ENCODE data around the gene CDC6.
"Not testable (repeated sequence)": the region's sequence is repeated elsewhere in the genome, so short reads cannot be mapped to it uniquely, and the experiment has no call there.

Gene CDC6

DNA sequence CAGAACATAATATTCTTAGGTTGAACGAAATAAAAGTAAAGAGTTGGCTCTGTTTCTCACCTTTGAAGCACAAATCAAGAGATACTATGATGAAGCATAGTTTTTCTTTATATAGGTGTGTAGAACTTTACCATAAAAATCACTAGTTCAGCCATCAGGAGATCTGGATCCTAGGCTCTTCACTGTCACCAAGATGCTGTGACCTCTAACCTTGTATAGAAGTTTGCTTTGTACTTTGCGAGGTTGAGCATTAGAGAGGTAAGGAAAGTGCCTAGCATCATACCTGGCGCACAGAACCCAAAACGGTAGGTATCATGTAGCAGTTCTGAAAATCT, 553 bp upstream of the CDC6 start:
- in situ Hi-C loops (cut with HindIII; ENCODE audit: low sequenced_read_pairs), result no loop called here

DNA sequence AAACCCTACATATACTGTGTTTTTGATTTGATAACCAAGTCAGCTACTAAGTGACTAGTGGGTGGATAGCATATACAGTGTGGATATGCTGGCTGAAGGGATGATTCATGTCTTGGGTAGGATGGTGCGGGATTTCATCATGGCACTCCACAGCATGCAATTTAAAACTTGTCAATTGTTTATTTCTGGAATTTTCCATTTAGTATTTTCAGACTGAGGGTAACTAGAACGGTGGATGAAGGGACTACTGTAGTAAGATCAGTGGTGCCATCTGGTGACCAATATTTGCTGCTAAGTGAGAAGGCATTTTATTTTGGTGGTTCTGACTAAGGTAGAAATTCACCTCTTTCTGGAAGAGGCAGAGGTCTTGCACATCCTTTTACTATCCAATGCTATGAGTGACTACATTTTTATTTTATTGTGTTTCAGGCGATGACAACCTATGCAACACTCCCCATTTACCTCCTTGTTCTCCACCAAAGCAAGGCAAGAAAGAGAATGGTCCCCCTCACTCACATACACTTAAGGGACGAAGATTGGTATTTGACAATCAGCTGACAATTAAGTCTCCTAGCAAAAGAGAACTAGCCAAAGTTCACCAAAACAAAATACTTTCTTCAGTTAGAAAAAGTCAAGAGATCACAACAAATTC, 3.1 kb downstream of the CDC6 start:
- in situ Hi-C loops (cut with HindIII; ENCODE audit: low sequenced_read_pairs), result no loop called here

DNA sequence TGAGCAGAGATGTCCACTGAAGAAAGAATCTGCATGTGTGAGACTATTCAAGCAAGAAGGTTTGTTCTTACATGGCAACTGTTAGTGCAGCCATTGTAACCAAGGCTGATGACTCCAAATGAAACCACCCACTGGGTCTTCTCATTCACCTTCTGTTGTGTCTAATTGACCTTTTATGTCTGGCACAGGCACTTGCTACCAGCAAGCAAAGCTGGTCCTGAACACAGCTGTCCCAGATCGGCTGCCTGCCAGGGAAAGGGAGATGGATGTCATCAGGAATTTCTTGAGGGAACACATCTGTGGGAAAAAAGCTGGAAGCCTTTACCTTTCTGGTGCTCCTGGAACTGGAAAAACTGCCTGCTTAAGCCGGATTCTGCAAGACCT, 3.6 kb downstream of the CDC6 start:
- in situ Hi-C loops (cut with HindIII; ENCODE audit: low sequenced_read_pairs), result no loop called here

DNA sequence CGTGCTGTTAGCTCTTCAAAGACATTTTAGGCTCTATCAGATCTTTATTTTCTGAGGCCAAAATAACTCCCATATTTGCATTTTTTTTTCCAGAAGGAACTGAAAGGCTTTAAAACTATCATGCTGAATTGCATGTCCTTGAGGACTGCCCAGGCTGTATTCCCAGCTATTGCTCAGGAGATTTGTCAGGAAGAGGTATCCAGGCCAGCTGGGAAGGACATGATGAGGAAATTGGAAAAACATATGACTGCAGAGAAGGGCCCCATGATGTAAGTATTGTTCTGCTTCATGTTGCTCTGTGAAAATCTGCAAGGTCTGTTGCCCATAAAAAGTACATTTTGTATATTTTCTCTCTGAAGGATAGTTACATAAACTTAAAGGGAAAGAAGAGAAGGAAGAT, 5.7 kb downstream of the CDC6 start:
- in situ Hi-C loops (cut with HindIII; ENCODE audit: low sequenced_read_pairs), result no loop called here

- in situ Hi-C loops (cut with HindIII; ENCODE audit: low sequenced_read_pairs), result no loop called here
These were observed 8.1 kb downstream of the CDC6 start for GRCh38 chr17:40295488-40296436.

GRCh38 chr17:40297511-40297910, 9.8 kb downstream of the CDC6 start:
- in situ Hi-C loops (cut with HindIII; ENCODE audit: low sequenced_read_pairs), result no loop called here

DNA sequence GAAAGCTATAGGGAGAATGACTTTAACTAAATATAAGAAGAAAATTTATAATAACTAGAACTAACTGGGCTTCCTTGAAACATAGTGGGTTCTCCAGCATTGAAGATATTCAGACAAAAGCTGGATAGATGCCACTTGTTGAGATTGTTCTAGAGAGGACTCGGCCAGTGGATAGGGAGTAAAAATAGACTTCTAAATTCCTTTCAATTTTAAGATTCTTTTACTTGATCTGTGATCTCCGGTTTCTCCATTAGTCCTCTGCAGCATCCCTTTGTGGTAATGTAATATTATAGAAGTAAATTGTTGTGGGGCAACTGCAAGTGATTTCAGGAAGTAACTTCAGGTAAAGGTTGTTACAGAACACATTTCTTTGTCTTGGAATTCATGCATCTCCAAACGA, 11.0 kb downstream of the CDC6 start:
- in situ Hi-C loops (cut with HindIII; ENCODE audit: low sequenced_read_pairs), result no loop called here

- in situ Hi-C loops (cut with HindIII; ENCODE audit: low sequenced_read_pairs), result not testable (repeated sequence)
These were observed 11.6 kb downstream of the CDC6 start for GRCh38 chr17:40299159-40299757.

DNA sequence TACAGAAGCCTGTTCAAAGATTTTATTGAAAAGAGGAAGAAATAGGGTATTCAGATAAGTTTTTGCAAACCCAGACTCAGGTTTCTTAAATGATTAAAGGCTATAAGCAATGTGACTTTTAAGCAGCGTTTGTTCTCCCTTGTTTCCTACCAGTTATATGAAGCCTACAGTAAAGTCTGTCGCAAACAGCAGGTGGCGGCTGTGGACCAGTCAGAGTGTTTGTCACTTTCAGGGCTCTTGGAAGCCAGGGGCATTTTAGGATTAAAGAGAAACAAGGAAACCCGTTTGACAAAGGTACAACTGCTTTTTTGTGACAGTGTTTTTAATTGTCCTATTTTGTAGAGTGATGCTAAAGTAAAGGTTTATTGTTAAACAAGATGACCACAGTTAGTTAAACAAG, 13.6 kb downstream of the CDC6 start:
- in situ Hi-C loops (cut with HindIII; ENCODE audit: low sequenced_read_pairs), result loop anchor here (10.0 to 25.0 kb wide), 4 partner anchors 107 to 314 kb away; partner anchors contain the start of genes MED24, PSMD3, THRA and TOP2A

- in situ Hi-C loops (cut with HindIII; ENCODE audit: low sequenced_read_pairs), result loop anchor here (10.0 to 25.0 kb wide), 4 partner anchors 108 to 316 kb away; partner anchors contain the start of genes MED24, PSMD3, THRA and TOP2A
These were observed 15.5 kb downstream of the CDC6 start for GRCh38 chr17:40303009-40303657.

DNA sequence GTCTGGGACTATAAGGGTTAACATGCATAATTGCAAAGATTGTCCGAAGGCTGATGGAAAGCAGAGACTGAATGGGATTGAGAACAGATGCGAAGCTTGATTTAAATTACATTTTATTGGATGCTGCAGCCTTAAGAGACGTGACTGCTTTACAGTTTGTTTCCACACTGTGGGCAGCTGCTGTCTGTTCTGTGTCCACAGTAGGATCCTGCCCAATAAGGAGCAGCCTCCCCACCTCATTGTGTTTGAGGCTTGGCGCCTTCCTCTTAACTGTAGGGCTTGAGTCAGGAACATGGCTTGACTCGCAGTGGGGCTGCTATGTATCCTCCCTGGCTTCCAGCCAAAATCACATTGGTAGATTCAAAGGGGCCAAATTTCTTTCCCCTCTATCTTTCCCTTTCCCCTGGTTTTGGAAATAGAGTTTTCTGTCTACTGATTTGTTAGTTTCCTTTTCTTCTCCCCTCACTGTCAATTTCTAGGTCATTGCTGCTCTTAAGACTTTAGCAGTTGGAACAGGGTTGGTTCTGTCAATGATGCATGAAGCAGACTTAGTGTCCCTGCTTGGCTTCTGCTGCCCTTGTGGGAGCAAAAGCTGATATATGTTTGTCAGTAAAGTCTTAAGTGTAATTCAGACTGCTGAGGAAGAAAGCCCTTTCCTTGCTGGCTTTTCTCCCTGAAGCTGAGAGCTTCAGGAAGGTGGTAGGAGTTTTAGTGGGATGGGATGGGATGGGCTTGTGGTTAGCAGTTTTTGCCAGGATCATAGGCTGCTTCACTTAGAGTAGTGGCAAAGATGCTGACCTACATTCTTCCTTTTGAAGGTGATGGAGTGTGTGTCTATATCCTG, 16.3 kb downstream of the CDC6 start:
- in situ Hi-C loops (cut with HindIII; ENCODE audit: low sequenced_read_pairs), result loop anchor here (10.0 to 25.0 kb wide), 4 partner anchors 109 to 317 kb away; partner anchors contain the start of genes MED24, PSMD3, THRA and TOP2A

- in situ Hi-C loops (cut with HindIII; ENCODE audit: low sequenced_read_pairs), result loop anchor here (10.0 to 25.0 kb wide), 4 partner anchors 110 to 317 kb away; partner anchors contain the start of genes MED24, PSMD3, THRA and TOP2A
These were observed 16.8 kb downstream of the CDC6 start for GRCh38 chr17:40304552-40304863.

- in situ Hi-C loops (cut with HindIII; ENCODE audit: low sequenced_read_pairs), result loop anchor here (10.0 to 25.0 kb wide), 4 partner anchors 110 to 318 kb away; partner anchors contain the start of genes MED24, PSMD3, THRA and TOP2A
These were observed 17.2 kb downstream of the CDC6 start for GRCh38 chr17:40304866-40305265.

GRCh38 chr17:40306395-40306794, 18.7 kb downstream of the CDC6 start:
- in situ Hi-C loops (cut with HindIII; ENCODE audit: low sequenced_read_pairs), result loop anchor here (10.0 to 25.0 kb wide), 4 partner anchors 108 to 319 kb away; partner anchors contain the start of genes MED24, PSMD3, THRA and TOP2A

- in situ Hi-C loops (cut with HindIII; ENCODE audit: low sequenced_read_pairs), result loop anchor here (10.0 to 25.0 kb wide), 4 partner anchors 108 to 320 kb away; partner anchors contain the start of genes MED24, PSMD3, THRA and TOP2A
These were observed 19.5 kb downstream of the CDC6 start for GRCh38 chr17:40307001-40307730.

DNA sequence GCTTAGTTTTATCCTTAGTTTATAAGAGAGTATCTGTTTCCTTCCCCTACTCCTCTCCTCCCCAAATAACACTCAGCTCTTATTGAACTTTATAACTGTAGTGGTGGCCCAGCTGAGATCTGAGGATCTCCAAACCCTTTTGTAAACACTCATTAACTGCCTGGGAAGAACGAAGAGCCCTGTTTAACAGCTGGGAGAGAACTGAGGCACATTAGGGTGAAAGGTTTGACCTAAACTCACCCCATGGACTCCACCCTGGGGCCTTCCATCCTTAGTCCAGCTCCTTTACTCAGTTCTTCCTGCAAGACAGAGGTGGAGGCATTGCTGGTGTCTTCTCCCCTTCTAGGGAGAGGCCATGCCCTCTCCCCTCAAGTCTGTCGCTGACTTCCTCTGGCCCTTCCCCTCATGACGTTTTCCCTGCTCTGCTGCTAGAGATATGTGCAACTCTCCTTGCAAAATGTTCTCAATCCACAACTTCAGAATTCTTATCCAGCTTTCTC, 20.1 kb downstream of the CDC6 start:
- in situ Hi-C loops (cut with HindIII; ENCODE audit: low sequenced_read_pairs), result loop anchor here (10.0 to 25.0 kb wide), 4 partner anchors 107 to 320 kb away; partner anchors contain the start of genes MED24, PSMD3, THRA and TOP2A

DNA sequence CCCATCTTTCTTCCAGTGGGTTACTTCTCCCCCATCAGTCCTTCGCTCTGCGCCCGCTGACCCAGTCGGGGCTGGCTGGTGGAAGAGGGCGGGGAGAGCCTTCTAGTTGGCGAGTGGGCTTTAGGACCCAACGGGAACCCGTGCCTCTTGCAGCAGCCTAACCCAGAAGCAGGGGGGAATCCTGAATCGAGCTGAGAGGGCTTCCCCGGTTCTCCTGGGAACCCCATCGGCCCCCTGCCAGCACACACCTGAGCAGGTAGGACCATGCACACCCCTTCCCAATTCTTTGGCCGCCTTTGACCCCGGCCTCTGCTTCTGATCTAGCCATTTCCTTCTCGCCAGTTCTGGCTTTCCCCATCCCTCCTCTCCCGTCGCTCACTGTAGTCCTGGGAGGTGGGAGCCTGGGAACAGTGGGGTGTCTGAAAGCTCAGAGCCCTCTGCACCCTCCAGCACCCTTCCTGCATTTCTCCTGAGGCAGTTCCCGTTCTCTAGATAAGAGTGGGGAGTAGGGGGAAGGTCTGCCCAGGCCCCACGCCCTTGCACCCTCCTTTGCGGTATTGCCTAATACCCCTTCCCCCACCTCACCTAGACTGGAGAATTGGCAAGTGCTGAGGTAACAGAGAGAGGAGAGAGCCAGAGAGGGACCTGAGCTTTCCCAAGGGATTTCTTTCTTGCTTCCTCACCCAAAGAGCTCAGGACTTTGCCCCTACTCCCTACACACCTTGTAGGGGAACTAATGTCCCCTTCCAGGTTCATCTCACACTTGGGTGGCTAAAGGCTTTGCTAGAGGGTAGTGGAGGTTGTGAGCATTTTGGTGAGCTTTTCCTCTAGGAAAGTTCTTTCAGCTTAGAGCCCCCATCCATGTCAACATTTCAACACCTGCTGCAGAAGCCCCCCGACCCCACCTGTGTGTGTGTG, 21.6 kb downstream of the CDC6 start, which contains the start of gene RARA:
RARA (plus strand) TSS at position 150 of the 918 bp plus-strand sequence. CDS start 22,039 bp downstream, outside the sequence.
- in situ Hi-C loops (cut with HindIII; ENCODE audit: low sequenced_read_pairs), result loop anchor here (10.0 to 25.0 kb wide), 4 partner anchors 106 to 322 kb away; partner anchors contain the start of genes MED24, PSMD3, THRA and TOP2A
